GM21447 (cell line): ENCODE data around the gene POLRMT.
"Not testable (repeated sequence)": the region's sequence is repeated elsewhere in the genome, so short reads cannot be mapped to it uniquely, and the experiment has no call there.

Experiments
- ATAC-seq: cut with Tn5 transposase; IDR thresholded peaks from one replicate; pipeline ENCODE4 v1.9.1; 2021; ENCODE audit not compliant: unreplicated experiment

POLRMT gene

GRCh38 chr19:595326-596262 is 37.7 kb downstream of the POLRMT start:
- ATAC-seq = no peak

- no peak for ATAC-seq
Observed at GRCh38 chr19:594265-594870, 39.0 kb downstream of the POLRMT start.

GRCh38 chr19:593505-593904 is 39.8 kb downstream of the POLRMT start:
- ATAC-seq = no peak

GRCh38 chr19:593055-593454 is 40.3 kb downstream of the POLRMT start:
- no peak for ATAC-seq

- no peak for ATAC-seq
Observed at GRCh38 chr19:592101-592500, 41.2 kb downstream of the POLRMT start.

GRCh38 chr19:591099-591958 is 42.0 kb downstream of the POLRMT start:
- no peak for ATAC-seq

- ATAC-seq = no peak
Observed at GRCh38 chr19:590750-591098, 42.6 kb downstream of the POLRMT start.

- ATAC-seq = no peak
Observed at GRCh38 chr19:590396-590745, 43.0 kb downstream of the POLRMT start.

- ATAC-seq = no peak
Observed at GRCh38 chr19:589693-590395, 43.5 kb downstream of the POLRMT start, which contains the start of gene HCN2. TSS of gene HCN2 (plus strand) at chr19:589881. CDS start at chr19:589946, 65 bp downstream.

- ATAC-seq = no peak
Observed at GRCh38 chr19:588741-589692, 44.3 kb downstream of the POLRMT start.

GRCh38 chr19:588093-588740 is 45.1 kb downstream of the POLRMT start:
- no peak for ATAC-seq

- ATAC-seq = no peak
Observed at GRCh38 chr19:585551-586110, 47.7 kb downstream of the POLRMT start.

- not testable (repeated sequence) for ATAC-seq
Observed at GRCh38 chr19:585146-585545, 48.2 kb downstream of the POLRMT start.

GRCh38 chr19:584240-585001 is 48.9 kb downstream of the POLRMT start:
- no peak for ATAC-seq

GRCh38 chr19:583968-584239 is 49.4 kb downstream of the POLRMT start:
- no peak for ATAC-seq

GRCh38 chr19:583198-583967 is 50.0 kb downstream of the POLRMT start:
- no peak for ATAC-seq

- ATAC-seq = no peak
Observed at GRCh38 chr19:582497-583197, 50.7 kb downstream of the POLRMT start.
